Measurements from ENCODE around the gene NBEA. TPM values are rescaled to one million over a fixed set of nuclear protein-coding genes. Genes with fewer than 3 reads are reported as not detected.

The NBEA gene
- total RNA-seq, 1 experiment from 2014 or later = 3.3 TPM

DNA sequence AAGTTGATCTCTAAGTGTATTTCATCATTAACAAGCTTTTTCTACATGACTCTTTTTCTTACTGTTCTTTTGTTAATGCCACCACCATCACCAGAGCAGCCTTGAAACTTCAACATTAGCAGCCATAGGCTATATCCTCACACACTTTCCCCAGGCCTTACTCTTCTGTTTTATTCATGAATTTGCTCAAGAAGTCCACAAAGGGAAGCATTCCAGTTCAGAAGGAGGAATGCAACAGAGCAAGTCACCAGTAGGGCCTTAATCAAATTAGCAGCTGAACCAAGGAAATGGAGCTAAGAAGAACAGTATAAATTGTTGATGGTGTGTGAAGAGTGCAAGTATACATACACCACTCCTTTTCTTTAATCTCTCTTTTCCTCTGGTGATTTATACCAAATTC, 223.1 kb downstream of the NBEA start:
- intact Hi-C loops (cut with micrococcal nuclease) = loop anchor here (2.0 kb wide), 2 partner anchors 556 to 1234 kb away; no protein-coding TSS in a partner anchor
- ChIA-PET CTCF (interaction anchor here (0.6 to 1.6 kb wide), 15 partner anchors 10 to 1705 kb away, joined by 3 to 8 read pairs (median 3); no protein-coding TSS in a partner anchor), POLR2A (interaction anchor here (0.7 to 1.6 kb wide), 2 partner anchors 11 to 556 kb away, joined by 3 to 5 read pairs; no protein-coding TSS in a partner anchor)
- Mint-ChIP-seq H3K27ac (ENCODE audit: low read depth, unreplicated experiment) (no peak overlapping the region), H3K36me3 (ENCODE audit: insufficient read depth, unreplicated experiment) (no peaks in the 10 kb centered on the region), H3K4me3 (ENCODE audit: unreplicated experiment) (no peak overlapping the region), H3K4me1 (ENCODE audit: insufficient read depth, unreplicated experiment) (no peaks in the 10 kb centered on the region), H3K27me3 (ENCODE audit: insufficient read depth, unreplicated experiment) (no peaks in the 10 kb centered on the region), H3K9me3 (ENCODE audit: unreplicated experiment) (no peaks in the 10 kb centered on the region)
- no peak for DNase-seq (ENCODE audit: unreplicated experiment)
- no TSS peak for BruUV-seq (replicated peaks)
- TF ChIP-seq, protein P1, sequence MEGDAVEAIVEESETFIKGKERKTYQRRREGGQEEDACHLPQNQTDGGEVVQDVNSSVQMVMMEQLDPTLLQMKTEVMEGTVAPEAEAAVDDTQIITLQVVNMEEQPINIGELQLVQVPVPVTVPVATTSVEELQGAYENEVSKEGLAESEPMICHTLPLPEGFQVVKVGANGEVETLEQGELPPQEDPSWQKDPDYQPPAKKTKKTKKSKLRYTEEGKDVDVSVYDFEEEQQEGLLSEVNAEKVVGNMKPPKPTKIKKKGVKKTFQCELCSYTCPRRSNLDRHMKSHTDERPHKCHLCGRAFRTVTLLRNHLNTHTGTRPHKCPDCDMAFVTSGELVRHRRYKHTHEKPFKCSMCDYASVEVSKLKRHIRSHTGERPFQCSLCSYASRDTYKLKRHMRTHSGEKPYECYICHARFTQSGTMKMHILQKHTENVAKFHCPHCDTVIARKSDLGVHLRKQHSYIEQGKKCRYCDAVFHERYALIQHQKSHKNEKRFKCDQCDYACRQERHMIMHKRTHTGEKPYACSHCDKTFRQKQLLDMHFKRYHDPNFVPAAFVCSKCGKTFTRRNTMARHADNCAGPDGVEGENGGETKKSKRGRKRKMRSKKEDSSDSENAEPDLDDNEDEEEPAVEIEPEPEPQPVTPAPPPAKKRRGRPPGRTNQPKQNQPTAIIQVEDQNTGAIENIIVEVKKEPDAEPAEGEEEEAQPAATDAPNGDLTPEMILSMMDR (IDR thresholded peaks at IDR 0.05; ENCODE audit: unreplicated experiment) = no peak

DNA sequence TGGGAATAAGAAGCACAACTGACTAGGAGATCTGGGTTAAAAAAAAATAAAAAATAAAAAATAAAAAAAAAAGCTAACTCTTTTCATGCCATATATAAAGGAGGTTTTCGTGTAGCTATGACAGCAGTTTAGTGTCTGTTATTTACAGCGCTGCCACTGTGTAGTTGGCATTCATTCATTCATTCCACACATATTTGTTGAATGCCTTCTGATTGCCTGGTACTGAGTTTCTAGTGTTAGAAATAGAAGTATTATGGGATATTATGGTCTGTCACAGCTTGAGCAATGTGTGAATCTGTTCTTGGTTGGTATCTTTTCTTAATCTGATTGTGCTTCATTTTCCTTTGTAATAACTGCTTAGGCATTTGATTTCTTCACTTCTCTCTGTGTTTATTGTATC, 237.4 kb downstream of the NBEA start:
- intact Hi-C loops (cut with micrococcal nuclease) = no loop called here
- Mint-ChIP-seq H3K27me3 (ENCODE audit: insufficient read depth, unreplicated experiment) (no peaks in the 10 kb centered on the region), H3K4me3 (ENCODE audit: unreplicated experiment) (no peak overlapping the region), H3K27ac (ENCODE audit: low read depth, unreplicated experiment) (no peak overlapping the region), H3K36me3 (ENCODE audit: insufficient read depth, unreplicated experiment) (no peaks in the 10 kb centered on the region), H3K4me1 (ENCODE audit: insufficient read depth, unreplicated experiment) (no peaks in the 10 kb centered on the region), H3K9me3 (ENCODE audit: unreplicated experiment) (no peaks in the 10 kb centered on the region)
- CTCF ChIA-PET = interaction anchor here (0.6 kb wide), 2 partner anchors 521 to 651 kb away, joined by 3 to 4 read pairs; no protein-coding TSS in a partner anchor
- TF ChIP-seq, protein P1 (IDR thresholded peaks at IDR 0.05; ENCODE audit: unreplicated experiment) = no peak
- DNase-seq (ENCODE audit: unreplicated experiment) = peak; percentile 23
- BruUV-seq (replicated peaks) = no TSS peak
- POLR2A ChIA-PET = no interaction called here

DNA sequence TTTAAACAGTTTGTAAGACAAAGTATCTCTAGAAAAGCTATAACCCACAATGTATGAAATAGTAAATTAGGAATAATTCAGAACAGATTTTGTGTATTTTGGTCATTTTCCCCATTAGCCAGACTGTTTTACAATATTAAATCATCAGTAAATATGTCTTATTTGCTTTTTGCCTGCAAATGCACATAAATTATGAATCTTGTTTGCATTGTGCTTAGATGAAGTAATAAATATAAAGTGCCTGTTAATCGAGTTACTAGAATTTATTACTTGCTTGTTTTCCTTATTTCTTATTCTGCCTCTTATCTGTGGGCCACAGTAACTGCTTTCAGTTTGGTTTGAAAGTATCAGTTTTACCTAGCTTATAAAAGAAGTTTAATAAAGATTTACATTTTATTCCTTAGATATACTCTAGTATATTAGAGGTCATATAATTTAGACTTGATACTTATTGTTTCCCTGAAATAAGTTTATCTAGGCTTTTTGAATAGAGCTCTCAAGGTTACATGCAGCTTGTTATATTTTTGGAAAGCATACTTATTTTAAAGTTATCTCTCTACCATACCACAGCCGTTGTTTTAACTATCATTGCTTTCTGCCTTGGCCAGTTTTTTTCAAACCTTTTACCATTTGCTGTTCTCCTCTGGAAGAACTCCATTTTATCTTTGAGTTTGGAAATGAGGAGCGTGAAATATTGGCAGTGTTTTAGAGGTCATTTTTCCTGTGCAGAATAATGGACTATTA, 238.0 kb downstream of the NBEA start:
- POLR2A ChIA-PET = no interaction called here
- no peak overlapping the region for H3K27ac Mint-ChIP-seq (ENCODE audit: low read depth, unreplicated experiment)

DNA sequence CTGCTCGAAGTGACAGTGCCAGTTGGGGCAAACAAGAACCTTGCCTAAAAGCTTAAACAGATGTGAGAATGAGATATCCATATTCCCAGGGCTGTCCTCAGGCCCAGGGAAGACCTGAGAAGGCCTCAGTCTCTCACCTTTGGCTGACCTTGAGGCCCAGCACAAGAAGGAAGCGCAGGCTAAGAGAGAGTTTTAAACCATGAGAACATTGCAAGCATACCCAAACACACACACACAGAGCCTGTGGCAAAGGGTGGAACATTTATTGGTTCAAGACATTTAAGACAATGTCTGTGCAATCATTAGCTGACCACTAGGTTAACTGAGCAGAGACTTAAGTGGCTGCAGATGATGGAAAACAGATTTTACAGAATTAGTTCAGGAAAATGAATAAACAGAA, 248.2 kb downstream of the NBEA start:
- ChIA-PET POLR2A (no interaction called here), CTCF (no interaction called here)
- H3K4me3 Mint-ChIP-seq (ENCODE audit: unreplicated experiment) = no peak overlapping the region
- BruUV-seq (replicated peaks) = no TSS peak
- no peak overlapping the region for H3K27ac Mint-ChIP-seq (ENCODE audit: low read depth, unreplicated experiment)
- H3K9me3 Mint-ChIP-seq (ENCODE audit: unreplicated experiment) = no peaks in the 10 kb centered on the region
- intact Hi-C loops (cut with micrococcal nuclease) = no loop called here
- H3K4me1 Mint-ChIP-seq (ENCODE audit: insufficient read depth, unreplicated experiment) = no peaks in the 10 kb centered on the region
- no peaks in the 10 kb centered on the region for H3K36me3 Mint-ChIP-seq (ENCODE audit: insufficient read depth, unreplicated experiment)
- H3K27me3 Mint-ChIP-seq (ENCODE audit: insufficient read depth, unreplicated experiment) = no peaks in the 10 kb centered on the region
- TF ChIP-seq, protein P1 (IDR thresholded peaks at IDR 0.05; ENCODE audit: unreplicated experiment) = no peak
- no peak for DNase-seq (ENCODE audit: unreplicated experiment)

More for the DNA sequence above, 238.0 kb downstream of the NBEA start:
- Mint-ChIP-seq H3K9me3 (ENCODE audit: unreplicated experiment) (no peaks in the 10 kb centered on the region), H3K36me3 (ENCODE audit: insufficient read depth, unreplicated experiment) (no peaks in the 10 kb centered on the region), H3K27me3 (ENCODE audit: insufficient read depth, unreplicated experiment) (no peaks in the 10 kb centered on the region), H3K4me3 (ENCODE audit: unreplicated experiment) (no peak overlapping the region), H3K4me1 (ENCODE audit: insufficient read depth, unreplicated experiment) (no peaks in the 10 kb centered on the region)
- intact Hi-C loops (cut with micrococcal nuclease) = no loop called here
- TF ChIP-seq, protein P1 (IDR thresholded peaks at IDR 0.05; ENCODE audit: unreplicated experiment) = no peak
- CTCF ChIA-PET = interaction anchor here (0.6 kb wide), 1 partner anchor 520 kb away, joined by 4 read pairs; no protein-coding TSS in a partner anchor
- no peak for DNase-seq (ENCODE audit: unreplicated experiment)
- BruUV-seq (replicated peaks) = no TSS peak

Measured in MCF 10A (cell line).